22Rv1 (cell line): ENCODE measurements around the gene LRRTM2.

Experiments
- CTCF ChIP-seq: fragments of 450-650 bp; IDR thresholded peaks from 2 replicates; pipeline ENCODE4 v1.5.1; 2017; ENCODE audit warnings: mild to moderate bottlenecking
- ZFX ChIP-seq: fragments of 450-650 bp; IDR thresholded peaks from 2 replicates; pipeline ENCODE4 v1.6.1; 2017; ENCODE audit warnings: antibody characterized with exemption, borderline replicate concordance

GRCh38 chr5:138829341-138829740 is 45.8 kb downstream of the LRRTM2 start:
- TF ChIP-seq CTCF (no peak), ZFX (no peak)
